Endothelial cell of umbilical vein (primary cell): ENCODE measurements around the gene LSM3.

Source experiments
- EZH2 ChIP-seq: IDR thresholded peaks from 2 replicates; pipeline ENCODE4 v1.6.1; 2012; ENCODE audit warnings: borderline replicate concordance, low read depth, mild to moderate bottlenecking, moderate library complexity, low read length, inconsistent platforms; ENCODE audit not compliant: severe bottlenecking
- GATA2 ChIP-seq: IDR thresholded peaks from 2 replicates; pipeline ENCODE4 v1.7.0; 2011; ENCODE audit warnings: low read depth, mild to moderate bottlenecking, moderate library complexity, mixed read lengths, low read length; ENCODE audit not compliant: insufficient read length, insufficient read depth
- POLR2A ChIP-seq: IDR thresholded peaks from 2 replicates; pipeline ENCODE4 v1.6.1; 2012; ENCODE audit warnings: low read depth, mild to moderate bottlenecking, control low read depth, low read length
- POLR2AphosphoS5 ChIP-seq: IDR thresholded peaks from 2 replicates; pipeline ENCODE4 v1.6.1; 2012; ENCODE audit warnings: low read depth, mild to moderate bottlenecking, control low read depth, low read length, moderate library complexity; ENCODE audit not compliant: insufficient read depth
- TF ChIP-seq, protein P1 (sequence below), 2 donors: IDR thresholded peaks; 1 replicate in 1 of 2; 2 replicates in 1 of 2; pipeline ENCODE4 v1.5.1; 2011; ENCODE audit warnings: low read length in 2 of 2, mild to moderate bottlenecking in 2 of 2, moderate library complexity in 2 of 2, control low read depth in 1 of 2, inconsistent platforms in 1 of 2, low read depth in 1 of 2; ENCODE audit not compliant: insufficient read depth in 1 of 2; ENCODE audit errors: extremely low read depth in 1 of 2
- TF ChIP-seq, protein P2 (sequence below): IDR thresholded peaks from 2 replicates; pipeline ENCODE4 v1.6.1; 2011; ENCODE audit not compliant: insufficient read depth, insufficient read length

DNA sequence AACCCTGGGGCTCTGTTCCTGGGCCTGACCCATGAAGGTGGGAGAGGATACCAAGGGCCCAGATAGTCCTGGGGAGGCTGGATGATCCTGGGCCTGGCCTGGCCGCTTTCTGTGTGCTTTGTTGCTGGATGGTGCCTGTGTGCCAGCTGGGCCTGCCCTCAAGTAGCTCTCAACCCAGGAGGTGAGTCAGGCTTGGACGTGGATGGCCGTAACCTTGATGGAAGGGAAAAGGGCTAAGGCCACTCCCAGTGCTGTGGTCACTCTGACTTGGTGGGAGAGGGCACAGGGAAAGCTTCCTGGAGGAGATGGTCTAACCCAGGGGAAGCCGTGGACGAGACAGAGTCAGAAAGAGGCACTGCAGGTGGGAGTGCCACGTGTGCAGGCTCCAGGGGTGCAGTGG is 44.3 kb upstream of the LSM3 start:
- TF ChIP-seq, protein P1, sequence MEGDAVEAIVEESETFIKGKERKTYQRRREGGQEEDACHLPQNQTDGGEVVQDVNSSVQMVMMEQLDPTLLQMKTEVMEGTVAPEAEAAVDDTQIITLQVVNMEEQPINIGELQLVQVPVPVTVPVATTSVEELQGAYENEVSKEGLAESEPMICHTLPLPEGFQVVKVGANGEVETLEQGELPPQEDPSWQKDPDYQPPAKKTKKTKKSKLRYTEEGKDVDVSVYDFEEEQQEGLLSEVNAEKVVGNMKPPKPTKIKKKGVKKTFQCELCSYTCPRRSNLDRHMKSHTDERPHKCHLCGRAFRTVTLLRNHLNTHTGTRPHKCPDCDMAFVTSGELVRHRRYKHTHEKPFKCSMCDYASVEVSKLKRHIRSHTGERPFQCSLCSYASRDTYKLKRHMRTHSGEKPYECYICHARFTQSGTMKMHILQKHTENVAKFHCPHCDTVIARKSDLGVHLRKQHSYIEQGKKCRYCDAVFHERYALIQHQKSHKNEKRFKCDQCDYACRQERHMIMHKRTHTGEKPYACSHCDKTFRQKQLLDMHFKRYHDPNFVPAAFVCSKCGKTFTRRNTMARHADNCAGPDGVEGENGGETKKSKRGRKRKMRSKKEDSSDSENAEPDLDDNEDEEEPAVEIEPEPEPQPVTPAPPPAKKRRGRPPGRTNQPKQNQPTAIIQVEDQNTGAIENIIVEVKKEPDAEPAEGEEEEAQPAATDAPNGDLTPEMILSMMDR (IDR thresholded peaks at IDR 0.05; ENCODE audit: extremely low read depth in 1 of 2, insufficient read depth in 1 of 2, low read depth in 1 of 2, low read length in 2 of 2): no peak
- TF ChIP-seq EZH2 (no peak), POLR2AphosphoS5 (no peak), POLR2A (no peak), GATA2 (no peak)
- TF ChIP-seq, protein P2, sequence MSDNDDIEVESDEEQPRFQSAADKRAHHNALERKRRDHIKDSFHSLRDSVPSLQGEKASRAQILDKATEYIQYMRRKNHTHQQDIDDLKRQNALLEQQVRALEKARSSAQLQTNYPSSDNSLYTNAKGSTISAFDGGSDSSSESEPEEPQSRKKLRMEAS: no peak
